Muscle layer of duodenum (tissue), 2 donors: ENCODE results near the gene UROS.

ENCODE experiments used
- H3K27ac ChIP-seq: one replicate; pipeline ENCODE4 v1.7.0; 2013; ENCODE audit warnings: mild to moderate bottlenecking, low read length
- H3K27me3 ChIP-seq: one replicate; pipeline ENCODE4 v1.7.0; 2013; ENCODE audit warnings: low read depth, mild to moderate bottlenecking, control low read depth, low read length
- H3K36me3 ChIP-seq, 2 donors: one replicate each; pipeline ENCODE4 v1.7.0; 2013; ENCODE audit warnings: low read length in 2 of 2, control low read depth in 1 of 2, mild to moderate bottlenecking in 1 of 2; ENCODE audit not compliant: insufficient read depth in 2 of 2, control insufficient read depth in 1 of 2
- H3K4me1 ChIP-seq, 2 donors: one replicate each; pipeline ENCODE4 v1.7.0; 2013; ENCODE audit warnings: low read length in 2 of 2, mild to moderate bottlenecking in 2 of 2, control low read depth in 1 of 2, moderate library complexity in 1 of 2; ENCODE audit not compliant: insufficient read depth in 2 of 2, control insufficient read depth in 1 of 2
- H3K4me3 ChIP-seq, 2 donors: one replicate each; pipeline ENCODE4 v1.7.0; 2013; ENCODE audit warnings: low read length in 2 of 2, low read depth in 1 of 2, mild to moderate bottlenecking in 1 of 2
- H3K9me3 ChIP-seq, 2 donors: one replicate each; pipeline ENCODE4 v1.7.0; 2013; ENCODE audit warnings: low read length in 2 of 2, control low read depth in 1 of 2, mild to moderate bottlenecking in 1 of 2; ENCODE audit not compliant: control insufficient read depth in 1 of 2
- donor health status: healthy.

Gene UROS

GRCh38 chr10:125783957-125784356, 39.1 kb downstream of the UROS start:
- Histone ChIP-seq H3K4me3 (no peak overlapping the region), H3K9me3 (no peaks in the 10 kb centered on the region), H3K36me3 (peaks cover 5 to 11% of the 10 kb centered on the region in 2 donors), H3K27ac (no peak overlapping the region), H3K4me1 (no peaks in the 10 kb centered on the region), H3K27me3 (no peaks in the 10 kb centered on the region)

GRCh38 chr10:125783408-125783807, 39.6 kb downstream of the UROS start:
- no peaks in the 10 kb centered on the region for H3K27me3 ChIP-seq
- H3K9me3 ChIP-seq = no peaks in the 10 kb centered on the region
- H3K36me3 ChIP-seq = peaks cover 5 to 6% of the 10 kb centered on the region in 2 donors
- H3K4me1 ChIP-seq = no peaks in the 10 kb centered on the region
- H3K4me3 ChIP-seq = no peak overlapping the region
- H3K27ac ChIP-seq = no peak overlapping the region

GRCh38 chr10:125782616-125783015, 40.4 kb downstream of the UROS start:
- Histone ChIP-seq H3K27ac (no peak overlapping the region), H3K36me3 (no peaks in the 10 kb centered on the region), H3K27me3 (no peaks in the 10 kb centered on the region), H3K9me3 (no peaks in the 10 kb centered on the region), H3K4me3 (no peak overlapping the region), H3K4me1 (no peaks in the 10 kb centered on the region)

- H3K4me1 ChIP-seq = no peaks in the 10 kb centered on the region
- H3K27ac ChIP-seq = no peak overlapping the region
- H3K36me3 ChIP-seq = no peaks in the 10 kb centered on the region
- no peak overlapping the region for H3K4me3 ChIP-seq
- H3K9me3 ChIP-seq = no peaks in the 10 kb centered on the region
- H3K27me3 ChIP-seq = no peaks in the 10 kb centered on the region
These were observed 41.0 kb downstream of the UROS start for GRCh38 chr10:125782054-125782453.

DNA sequence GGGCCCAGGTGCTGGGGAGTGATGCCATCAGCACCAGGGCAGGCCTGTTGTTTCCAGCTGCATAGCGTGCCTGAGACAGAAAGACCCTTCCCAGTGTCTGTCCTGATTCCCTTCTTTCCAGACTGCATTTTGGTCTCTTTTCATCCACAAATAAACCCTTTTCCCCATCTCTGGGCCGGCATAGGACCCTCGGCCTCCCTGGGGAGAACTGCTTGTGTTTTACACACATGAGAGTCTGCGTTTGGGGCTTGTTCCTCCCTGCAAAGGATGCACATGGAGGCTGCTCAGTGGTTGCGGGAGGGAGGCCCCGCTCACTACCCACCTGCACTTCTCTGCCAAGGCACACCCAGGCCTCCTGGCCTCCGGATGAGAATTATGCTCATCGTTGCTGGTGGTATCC, 41.7 kb downstream of the UROS start:
- no peaks in the 10 kb centered on the region for H3K36me3 ChIP-seq
- H3K27me3 ChIP-seq = no peaks in the 10 kb centered on the region
- H3K4me1 ChIP-seq = no peaks in the 10 kb centered on the region
- H3K27ac ChIP-seq = no peak overlapping the region
- H3K9me3 ChIP-seq = no peaks in the 10 kb centered on the region
- no peak overlapping the region for H3K4me3 ChIP-seq

- Histone ChIP-seq H3K36me3 (no peaks in the 10 kb centered on the region), H3K27ac (no peak overlapping the region), H3K27me3 (no peaks in the 10 kb centered on the region), H3K4me3 (no peak overlapping the region), H3K9me3 (no peaks in the 10 kb centered on the region), H3K4me1 (no peaks in the 10 kb centered on the region)
These were observed 43.4 kb downstream of the UROS start for GRCh38 chr10:125779403-125780327.

DNA sequence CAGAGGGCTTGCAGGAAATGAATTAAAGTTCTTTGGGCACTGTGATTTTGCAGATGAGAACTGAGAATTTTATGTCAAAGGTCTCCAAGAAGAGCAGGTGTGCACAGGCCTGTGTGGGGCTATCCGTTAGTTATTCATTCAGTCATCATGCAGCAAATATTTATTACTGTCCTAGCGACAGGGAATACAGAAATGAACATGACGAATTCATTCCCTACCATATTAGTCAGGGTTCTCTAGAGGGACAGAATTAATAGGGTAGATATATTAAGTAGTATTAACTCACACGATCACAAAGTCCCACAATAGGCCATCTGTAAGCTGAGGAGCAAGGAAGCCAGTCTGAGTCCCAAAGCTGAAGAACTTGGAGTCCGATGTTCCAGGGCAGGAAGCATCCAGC, 44.5 kb downstream of the UROS start:
- Histone ChIP-seq H3K27ac (no peak overlapping the region), H3K36me3 (no peaks in the 10 kb centered on the region), H3K4me3 (no peak overlapping the region), H3K27me3 (no peaks in the 10 kb centered on the region), H3K9me3 (no peaks in the 10 kb centered on the region), H3K4me1 (no peaks in the 10 kb centered on the region)

- H3K4me1 ChIP-seq = no peaks in the 10 kb centered on the region
- H3K27me3 ChIP-seq = no peaks in the 10 kb centered on the region
These were observed 45.3 kb downstream of the UROS start for GRCh38 chr10:125777806-125778205.

GRCh38 chr10:125775491-125776106, 47.5 kb downstream of the UROS start, which contains the start of gene MMP21:
MMP21 (minus strand) TSS chr10:125775821; CDS start chr10:125775821, 0 bp downstream.
- Histone ChIP-seq H3K9me3 (no peaks in the 10 kb centered on the region), H3K27ac (no peak within 1 kb of the TSS)

More at GRCh38 chr10:125777806-125778205, 45.3 kb downstream of the UROS start:
- Histone ChIP-seq H3K9me3 (no peaks in the 10 kb centered on the region), H3K36me3 (no peaks in the 10 kb centered on the region), H3K27ac (no peak overlapping the region), H3K4me3 (no peak overlapping the region)

GRCh38 chr10:125774581-125775191, 48.4 kb downstream of the UROS start:
- Histone ChIP-seq H3K4me3 (no peak overlapping the region), H3K36me3 (no peaks in the 10 kb centered on the region), H3K27ac (no peak overlapping the region), H3K4me1 (no peaks in the 10 kb centered on the region), H3K9me3 (no peaks in the 10 kb centered on the region), H3K27me3 (no peaks in the 10 kb centered on the region)

More at GRCh38 chr10:125775491-125776106, 47.5 kb downstream of the UROS start, which contains the start of gene MMP21:
- no peaks in the 10 kb centered on the region for H3K36me3 ChIP-seq
- H3K4me3 ChIP-seq = no peak within 1 kb of the TSS
- no peaks in the 10 kb centered on the region for H3K4me1 ChIP-seq
- no peaks in the 10 kb centered on the region for H3K27me3 ChIP-seq
